K562 (cell line): ENCODE measurements around the gene ITPRIPL1. TPM values are rescaled to one million over a fixed set of nuclear protein-coding genes. Genes with fewer than 3 reads are reported as not detected.

Experiments
- ATAC-seq: fragments of 200-7000 bp; cut with Tn5 transposase; 3 replicates; pipeline ENCODE4 v1.9.1; 2020; ENCODE audit warnings: moderate library complexity
- BruUV-seq: library from RNA; stranded (reverse); fragments of 400-500 nt; replicated peaks from 2 replicates; lab custom pipeline; 2021; lab: Mats Ljungman, UMichigan
- CTCF ChIA-PET: fragments of 300-600 bp; formaldehyde crosslinking; extraction: SDS; loops from one replicate; lab custom pipeline; 2021; ENCODE audit warnings: low intra/inter-chr PET ratio; lab: Yijun Ruan, JAX
- POLR2A ChIA-PET: fragments of 300-600, 350-650 bp; sonication (Branson Sonifier 250); formaldehyde crosslinking; extraction: SDS; loops from one replicate; lab custom pipeline; 2021; ENCODE audit warnings: antibody characterized with exemption, inconsistent platforms; lab: Yijun Ruan, JAX
- DNase-seq, 4 experiments: peaks; one replicate each; pipeline versions ENCODE4 v3.0.0 to v3.0.0-alpha.2; 2011 to 2018; ENCODE audit warnings: low spot score in 3 of 4, mixed read lengths in 3 of 4; ENCODE audit errors: extremely low read depth in 1 of 4
- FAIRE-seq: peaks from 2 replicates; lab custom pipeline; 2011; peaks lifted over from hg19 to GRCh38; lab: Jason Lieb, UNC
- H2AFZ ChIP-seq: 2 replicates; pipeline ENCODE4 v1.6.0; 2011; ENCODE audit warnings: low read depth, low read length, control low read depth, inconsistent platforms
- H3K27ac ChIP-seq: fragments of 200-600 bp; 3 replicates; pipeline ENCODE4 v1.8.0; 2011; ENCODE audit warnings: low read depth, mild to moderate bottlenecking, control low read depth, inconsistent platforms, low read length, moderate library complexity, mixed read lengths; ENCODE audit errors: extremely low read depth
- H3K27me3 ChIP-seq, 2 experiments: fragments of 300-600 bp in 1 of 2; 2 replicates in 1 of 2; 3 replicates in 1 of 2; pipeline versions ENCODE4 v1.6.0 to v1.8.0; 2011; ENCODE audit warnings: inconsistent platforms in 2 of 2, low read length in 2 of 2, mild to moderate bottlenecking in 1 of 2, mixed read lengths in 1 of 2, moderate library complexity in 1 of 2; ENCODE audit not compliant: control insufficient read depth in 2 of 2, insufficient read depth in 2 of 2
- H3K36me3 ChIP-seq: fragments of 300-600 bp; 3 replicates; pipeline ENCODE4 v1.8.0; 2011; ENCODE audit warnings: mild to moderate bottlenecking, low read length, inconsistent platforms; ENCODE audit not compliant: control insufficient read depth, insufficient read depth
- H3K4me1 ChIP-seq, 2 experiments: fragments of 200-600 bp in 1 of 2; replicated peaks in 1 of 2; 2 replicates in 1 of 2; 3 replicates in 1 of 2; pipeline versions ENCODE4 v1.5.1 to v1.8.0; 2011; ENCODE audit warnings: inconsistent platforms in 2 of 2, low read length in 2 of 2, mild to moderate bottlenecking in 1 of 2, mixed read lengths in 1 of 2, moderate library complexity in 1 of 2; ENCODE audit not compliant: control insufficient read depth in 2 of 2, insufficient read depth in 2 of 2
- H3K4me2 ChIP-seq: 2 replicates; pipeline ENCODE4 v1.6.1; 2011; ENCODE audit warnings: low read length, control low read depth, inconsistent platforms, mixed read lengths; ENCODE audit not compliant: insufficient read depth
- H3K4me3 ChIP-seq: fragments of 200-600 bp; sonication (generic), shearing (Covaris generic); 2 replicates; pipeline ENCODE4 v1.5.1; 2016; ENCODE audit warnings: control low read depth, inconsistent platforms
- H3K79me2 ChIP-seq: fragments of 200-600 bp; 3 replicates; pipeline ENCODE4 v1.8.0; 2011; ENCODE audit warnings: low read length, inconsistent platforms; ENCODE audit not compliant: control insufficient read depth, insufficient read depth
- H3K9ac ChIP-seq, 2 experiments: 2 replicates each; pipeline versions ENCODE4 v1.6.0 to v1.6.1; 2011; ENCODE audit warnings: low read depth in 2 of 2, low read length in 2 of 2, control low read depth in 1 of 2, inconsistent platforms in 1 of 2, mild to moderate bottlenecking in 1 of 2, mixed read lengths in 1 of 2; ENCODE audit not compliant: insufficient read depth in 1 of 2
- H3K9me1 ChIP-seq: one replicate; pipeline ENCODE4 v1.6.0; 2011; ENCODE audit warnings: inconsistent platforms, mild to moderate bottlenecking, low read length, moderate library complexity; ENCODE audit not compliant: control insufficient read depth, insufficient read depth
- H3K9me3 ChIP-seq: replicated peaks from 2 replicates; pipeline ENCODE4 v1.5.1; 2011; ENCODE audit warnings: low read depth, low read length, inconsistent platforms; ENCODE audit not compliant: control insufficient read depth, insufficient read depth
- H4K20me1 ChIP-seq: replicated peaks from 2 replicates; pipeline ENCODE4 v1.6.1; 2011; ENCODE audit warnings: low read length, inconsistent platforms, mixed read lengths; ENCODE audit not compliant: control insufficient read depth, insufficient read depth
- ASH1L ChIP-seq: fragments of 450-650 bp; IDR thresholded peaks from 2 replicates; pipeline ENCODE4 v1.6.1; 2018; ENCODE audit warnings: borderline replicate concordance, mild to moderate bottlenecking, low read depth; ENCODE audit not compliant: partially characterized antibody
- JUNB ChIP-seq: fragments of 450-650 bp; formaldehyde crosslinking; conservative IDR thresholded peaks from 2 replicates; pipeline ENCODE4 v1.4.0; 2020; ENCODE audit warnings: mild to moderate bottlenecking
- MXI1 ChIP-seq: IDR thresholded peaks from 2 replicates; pipeline ENCODE4 v1.6.1; 2011; ENCODE audit warnings: low read depth, mild to moderate bottlenecking, improper control_type of control experiment, low read length
- NFIC ChIP-seq: fragments of 450-650 bp; IDR thresholded peaks from 2 replicates; pipeline ENCODE4 v1.6.1; 2017; ENCODE audit warnings: mild to moderate bottlenecking, inconsistent platforms
- POLR2AphosphoS2 ChIP-seq: IDR thresholded peaks from 2 replicates; pipeline ENCODE4 v1.6.1; 2012; ENCODE audit warnings: low read length, improper control_type of control experiment
- RBFOX2 ChIP-seq: fragments of 200-400 bp; formaldehyde crosslinking; IDR thresholded peaks from 2 replicates; pipeline ENCODE4 v1.6.1; 2017; ENCODE audit warnings: low read depth, mild to moderate bottlenecking, low read length, moderate library complexity
- ZBTB1 ChIP-seq: sonication (generic); formaldehyde crosslinking; IDR thresholded peaks from 2 replicates; pipeline ENCODE4 v1.8.1; 2023; ENCODE audit warnings: missing genetic modification reagents, low read depth, mild to moderate bottlenecking, borderline replicate concordance
- WGBS: fragments of 100-300 bp; shearing (Covaris generic); methylation state at CpG from one replicate; pipeline ENCODE4 v1.1.6; 2016; ENCODE audit warnings: low coverage, mixed read lengths; ENCODE audit not compliant: insufficient coverage; ENCODE audit errors: missing lambda C conversion rate; 5-methylcytosine and 5-hydroxymethylcytosine counted together
- in situ Hi-C: fragments of 300-500 bp; cut with MboI; formaldehyde crosslinking; loops from 4 replicates; pipeline ENCODE4 v1.15.0; 2018; ENCODE audit warnings: inconsistent platforms, mixed read lengths
- intact Hi-C: fragments of 100-400 bp; cut with micrococcal nuclease; formaldehyde crosslinking; loops from 2 replicates; pipeline ENCODE4 v1.14.2; 2022
- polyA plus RNA-seq, 8 experiments: library from polyadenylated mRNA; depleted of rRNA in 4 of 8; stranded (reverse) in 5 of 8; unstranded in 3 of 8; fragments of >200 nt; fragmentation: Nextera tagmentation in 2 of 8; fragmentation: Illumina TruSeq in 1 of 8; extraction: Ambion mirVana in 2 of 8; extraction: Trizol in 1 of 8; gene quantifications; 2 replicates each; pipeline versions ENCODE4 v1.2.1 to v1.2.3, GENCODE V29; 2011 to 2014; ENCODE audit warnings: inconsistent platforms in 1 of 8, missing spikeins in 1 of 8
- total RNA-seq, 7 experiments: library from RNA; depleted of rRNA in 6 of 7; stranded (reverse); fragments of >200 nt in 6 of 7; fragmentation: Illumina TruSeq in 2 of 7; extraction: Trizol in 2 of 7; gene quantifications; 2 replicates each; pipeline versions ENCODE4 v1.2.1 to v1.2.3, GENCODE V29; 2011 to 2021; ENCODE audit warnings: low replicate concordance in 1 of 7
- TF ChIP-seq, protein P1 (sequence below), 2 experiments: fragments of 450-650 bp; formaldehyde crosslinking in 1 of 2; IDR thresholded peaks; 2 replicates each; pipeline versions ENCODE4 v1.4.0 to v1.6.1; 2014 to 2020; ENCODE audit warnings: mild to moderate bottlenecking in 2 of 2, borderline replicate concordance in 1 of 2, low read depth in 1 of 2

The ITPRIPL1 gene
- total and polyA plus RNA-seq, 9 of the 15 experiments (the other 6 are each of a cell fraction or from before 2014, with no cell fraction given): 0.99 to 9.0 (median 6.4) TPM

DNA sequence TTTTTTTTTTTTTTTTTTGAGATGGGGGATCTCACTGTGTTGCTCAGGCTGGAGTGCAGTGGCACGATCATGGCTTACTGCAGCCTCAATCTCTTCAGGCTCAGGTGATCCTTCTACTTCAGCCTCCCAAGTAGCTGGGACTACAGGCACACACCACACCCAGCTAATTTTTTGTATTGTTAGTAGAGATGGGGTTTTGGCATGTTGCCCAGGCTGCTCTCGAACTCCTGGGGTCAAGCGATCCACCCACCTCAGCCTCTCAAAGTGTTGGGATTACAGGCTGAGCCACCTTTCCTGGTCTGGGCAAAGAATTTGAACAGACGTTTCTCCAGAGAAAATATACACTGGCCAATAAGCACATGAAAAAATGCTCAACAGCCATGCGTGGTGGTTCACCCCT is 16.9 kb upstream of the ITPRIPL1 start:
- intact Hi-C loops: loop anchor here (10.0 kb wide), 1 partner anchor 197 kb away; the partner anchor contains the start of gene NEURL3
- Histone ChIP-seq H4K20me1 (no peaks in the 10 kb centered on the region), H3K9ac (no peak overlapping the region; a peak in 1 of 4 replicates), H2AFZ (no peak overlapping the region), H3K4me1 (peaks cover 12 to 13% of the 10 kb centered on the region in 2 experiments; a peak in 3 of 5 replicates), H3K4me3 (no peak overlapping the region), H3K4me2 (no peak overlapping the region), H3K9me3 (no peaks in the 10 kb centered on the region), H3K27me3 (no peaks in the 10 kb centered on the region), H3K9me1 (no peaks in the 10 kb centered on the region), H3K27ac (no peak overlapping the region), H3K36me3 (peaks cover 14% of the 10 kb centered on the region), H3K79me2 (peaks cover 34% of the 10 kb centered on the region)
- CTCF ChIA-PET: no interaction called here
- WGBS: 25% methylated on average over 5 of the region's 5 CpGs
- ATAC-seq (no peak), DNase-seq (peak in 1 of 4 experiments; percentile 54), FAIRE-seq (no peak)
- in situ Hi-C loops: no loop called here
- POLR2A ChIA-PET: interaction anchor here (0.8 to 1.2 kb wide), 4 partner anchors 8 to 95 kb away, joined by 3 to 6 read pairs (median 4); no protein-coding TSS in a partner anchor
- BruUV-seq: no TSS peak
- TF ChIP-seq ASH1L (no peak), NFIC (peak; percentile 90)

GRCh38 chr2:96315005-96315399 is 10.1 kb upstream of the ITPRIPL1 start:
- no peak overlapping the region for H2AFZ ChIP-seq
- H3K9me3 ChIP-seq: no peaks in the 10 kb centered on the region
- no peaks in the 10 kb centered on the region for H3K79me2 ChIP-seq
- POLR2A ChIA-PET: interaction anchor here (0.5 to 2.7 kb wide), 4 partner anchors 9 to 47 kb away, joined by 3 to 8 read pairs (median 3); partner anchors contain the start of gene ITPRIPL1
- FAIRE-seq (no peak), DNase-seq (no peak), ATAC-seq (no peak)
- no peaks in the 10 kb centered on the region for H3K9me1 ChIP-seq
- CTCF ChIA-PET: no interaction called here
- WGBS: 36% methylated on average over 3 of the region's 3 CpGs
- no peaks in the 10 kb centered on the region for H3K27me3 ChIP-seq
- H3K4me2 ChIP-seq: no peak overlapping the region
- H3K4me3 ChIP-seq: no peak overlapping the region
- intact Hi-C loops: no loop called here
- BruUV-seq: no TSS peak
- no peak overlapping the region for H3K27ac ChIP-seq
- H4K20me1 ChIP-seq: no peaks in the 10 kb centered on the region
- no peak overlapping the region for H3K9ac ChIP-seq
- peaks cover 0 to 6% of the 10 kb centered on the region in 2 experiments; a peak in 2 of 5 replicates for H3K4me1 ChIP-seq
- no peaks in the 10 kb centered on the region for H3K36me3 ChIP-seq
- in situ Hi-C loops: no loop called here
- TF ChIP-seq, protein P1, sequence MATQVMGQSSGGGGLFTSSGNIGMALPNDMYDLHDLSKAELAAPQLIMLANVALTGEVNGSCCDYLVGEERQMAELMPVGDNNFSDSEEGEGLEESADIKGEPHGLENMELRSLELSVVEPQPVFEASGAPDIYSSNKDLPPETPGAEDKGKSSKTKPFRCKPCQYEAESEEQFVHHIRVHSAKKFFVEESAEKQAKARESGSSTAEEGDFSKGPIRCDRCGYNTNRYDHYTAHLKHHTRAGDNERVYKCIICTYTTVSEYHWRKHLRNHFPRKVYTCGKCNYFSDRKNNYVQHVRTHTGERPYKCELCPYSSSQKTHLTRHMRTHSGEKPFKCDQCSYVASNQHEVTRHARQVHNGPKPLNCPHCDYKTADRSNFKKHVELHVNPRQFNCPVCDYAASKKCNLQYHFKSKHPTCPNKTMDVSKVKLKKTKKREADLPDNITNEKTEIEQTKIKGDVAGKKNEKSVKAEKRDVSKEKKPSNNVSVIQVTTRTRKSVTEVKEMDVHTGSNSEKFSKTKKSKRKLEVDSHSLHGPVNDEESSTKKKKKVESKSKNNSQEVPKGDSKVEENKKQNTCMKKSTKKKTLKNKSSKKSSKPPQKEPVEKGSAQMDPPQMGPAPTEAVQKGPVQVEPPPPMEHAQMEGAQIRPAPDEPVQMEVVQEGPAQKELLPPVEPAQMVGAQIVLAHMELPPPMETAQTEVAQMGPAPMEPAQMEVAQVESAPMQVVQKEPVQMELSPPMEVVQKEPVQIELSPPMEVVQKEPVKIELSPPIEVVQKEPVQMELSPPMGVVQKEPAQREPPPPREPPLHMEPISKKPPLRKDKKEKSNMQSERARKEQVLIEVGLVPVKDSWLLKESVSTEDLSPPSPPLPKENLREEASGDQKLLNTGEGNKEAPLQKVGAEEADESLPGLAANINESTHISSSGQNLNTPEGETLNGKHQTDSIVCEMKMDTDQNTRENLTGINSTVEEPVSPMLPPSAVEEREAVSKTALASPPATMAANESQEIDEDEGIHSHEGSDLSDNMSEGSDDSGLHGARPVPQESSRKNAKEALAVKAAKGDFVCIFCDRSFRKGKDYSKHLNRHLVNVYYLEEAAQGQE (IDR thresholded peaks at IDR 0.05; ENCODE audit: borderline replicate concordance): no peak
- TF ChIP-seq, protein P1 (CRISPR knock-in tag; IDR thresholded peaks at IDR 0.05; ENCODE audit: low read depth): no peak
- no peak for TF ChIP-seq ZBTB1 (CRISPR knock-in tag)
- TF ChIP-seq RBFOX2: no peak
- no peak for TF ChIP-seq JUNB (CRISPR knock-in tag)
- no peak for TF ChIP-seq MXI1
- TF ChIP-seq POLR2AphosphoS2: no peak
